Psoas muscle (tissue), 8 donors: ENCODE measurements around the gene HIP1. TPM values are rescaled to one million over a fixed set of nuclear protein-coding genes. Genes with fewer than 3 reads are reported as not detected.
"Not testable (repeated sequence)": the region's sequence is repeated elsewhere in the genome, so short reads cannot be mapped to it uniquely, and the experiment has no call there.

Experiments
- ATAC-seq, 4 donors: fragments of 200-7000 bp; cut with Tn5 transposase; one replicate each; pipeline ENCODE4 v1.9.1; 2020; ENCODE audit warnings: moderate library complexity in 3 of 4, mild to moderate bottlenecking in 2 of 4
- DNase-seq, 2 donors: peaks; one replicate each; pipeline ENCODE4 v3.0.0-alpha.2; 2020
- H3K27ac ChIP-seq: fragments of 200-600 bp; one replicate; pipeline ENCODE4 v1.8.0; 2022
- H3K27me3 ChIP-seq, 3 donors: fragments of 200-600 bp in 1 of 3; one replicate each; pipeline versions ENCODE4 v1.6.1 to v1.8.0; 2013 to 2022; ENCODE audit warnings: low read length in 2 of 3, mild to moderate bottlenecking in 2 of 3, moderate library complexity in 1 of 3; ENCODE audit not compliant: insufficient read depth in 3 of 3
- H3K36me3 ChIP-seq, 2 donors: fragments of 200-600 bp in 1 of 2; one replicate each; pipeline versions ENCODE4 v1.6.1 to v1.8.0; 2013 to 2022; ENCODE audit warnings: low read depth in 1 of 2, mild to moderate bottlenecking in 1 of 2, moderate library complexity in 1 of 2; ENCODE audit not compliant: insufficient read depth in 1 of 2
- H3K4me1 ChIP-seq: fragments of 200-600 bp; one replicate; pipeline ENCODE4 v1.8.0; 2022
- H3K4me3 ChIP-seq: fragments of 200-600 bp; one replicate; pipeline ENCODE4 v1.8.0; 2022; ENCODE audit warnings: mild to moderate bottlenecking
- H3K9me3 ChIP-seq: fragments of 200-600 bp; one replicate; pipeline ENCODE4 v1.8.0; 2022
- WGBS, 3 donors: extraction: QIAGEN DNeasy Blood & Tissue Kit; methylation state at CpG; one replicate each; pipeline versions ENCODE4 v1.1.6 to v1.1.7; 2013; 5-methylcytosine and 5-hydroxymethylcytosine counted together
- intact Hi-C, 2 donors: fragments of 100-400 bp; cut with DNase I; formaldehyde crosslinking; loops; one replicate each; pipeline versions ENCODE4 v1.11.0 to v1.14.2; 2022
- polyA plus RNA-seq, 3 donors: library from polyadenylated mRNA; stranded (reverse); fragments of 200-250 nt; gene quantifications; one replicate each; pipeline ENCODE4 v1.2.3, GENCODE V29; 2013
- total RNA-seq, 4 donors: library from RNA; stranded (reverse); fragmentation: NEBNext Ultra II Directional in 2 of 4; extraction: Animal tissue kit (Norgen Biotek cat#: 25700) in 2 of 4; gene quantifications; one replicate each; pipeline versions ENCODE4 v1.2.1 to v1.2.4, GENCODE V29; 2021 to 2023
- TF ChIP-seq, protein P1 (sequence below): fragments of 200-600 bp; IDR thresholded peaks from one replicate; pipeline ENCODE4 v1.8.0; 2022; ENCODE audit warnings: antibody characterized with exemption
- donor health status: healthy with polysubstance abuse.
- donor health status: DM: no; HTN: no; CAD: no; lungs with moderate emphysema.
- donor health status: Bipolar disorder and iron deficiency.
- donor health status: healthy.
- donor health status: DM: yes; HTN: yes; CAD: no.
- donor health status: DM: no; HTN: no; CAD: no.
- donor health status: DM: no; HTN: no; CAD: no.
- donor health status: DM: yes; HTN: yes; CAD: no.

Gene HIP1
- total and polyA plus RNA-seq, 7 donors, result 2.5 to 11.9 (median 5.4) TPM

DNA sequence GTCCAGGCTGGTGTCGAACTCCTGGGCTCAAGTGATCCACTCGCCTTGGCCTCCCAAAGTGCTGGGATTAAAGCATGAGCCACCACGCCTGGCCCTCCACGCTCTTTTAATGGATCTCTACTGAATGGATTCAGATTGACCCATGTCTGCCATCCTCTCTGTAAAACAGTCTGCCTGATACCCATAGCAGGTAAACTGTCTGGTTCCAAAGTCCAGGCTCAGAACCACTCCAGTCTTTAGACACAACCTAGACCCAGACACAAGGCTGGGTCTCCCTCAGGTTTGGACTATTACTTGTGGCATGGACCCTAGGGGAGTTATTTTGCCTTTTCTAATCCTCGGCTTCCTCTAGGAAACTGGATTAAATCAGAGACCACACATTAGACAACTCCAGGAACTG is 19.1 kb downstream of the HIP1 start:
- 94 to 97% (median 94%) methylated on average over 5 of the region's 5 CpGs for WGBS, 3 donors
- H3K27me3 ChIP-seq, result no peaks in the 10 kb centered on the region
- no peak overlapping the region for H3K27ac ChIP-seq
- ATAC-seq (no peak), DNase-seq (no peak)
- H3K4me1 ChIP-seq, result no peaks in the 10 kb centered on the region
- no peaks in the 10 kb centered on the region for H3K9me3 ChIP-seq
- intact Hi-C loops, result no loop called here
- H3K4me3 ChIP-seq, result no peak overlapping the region
- TF ChIP-seq, protein P1, sequence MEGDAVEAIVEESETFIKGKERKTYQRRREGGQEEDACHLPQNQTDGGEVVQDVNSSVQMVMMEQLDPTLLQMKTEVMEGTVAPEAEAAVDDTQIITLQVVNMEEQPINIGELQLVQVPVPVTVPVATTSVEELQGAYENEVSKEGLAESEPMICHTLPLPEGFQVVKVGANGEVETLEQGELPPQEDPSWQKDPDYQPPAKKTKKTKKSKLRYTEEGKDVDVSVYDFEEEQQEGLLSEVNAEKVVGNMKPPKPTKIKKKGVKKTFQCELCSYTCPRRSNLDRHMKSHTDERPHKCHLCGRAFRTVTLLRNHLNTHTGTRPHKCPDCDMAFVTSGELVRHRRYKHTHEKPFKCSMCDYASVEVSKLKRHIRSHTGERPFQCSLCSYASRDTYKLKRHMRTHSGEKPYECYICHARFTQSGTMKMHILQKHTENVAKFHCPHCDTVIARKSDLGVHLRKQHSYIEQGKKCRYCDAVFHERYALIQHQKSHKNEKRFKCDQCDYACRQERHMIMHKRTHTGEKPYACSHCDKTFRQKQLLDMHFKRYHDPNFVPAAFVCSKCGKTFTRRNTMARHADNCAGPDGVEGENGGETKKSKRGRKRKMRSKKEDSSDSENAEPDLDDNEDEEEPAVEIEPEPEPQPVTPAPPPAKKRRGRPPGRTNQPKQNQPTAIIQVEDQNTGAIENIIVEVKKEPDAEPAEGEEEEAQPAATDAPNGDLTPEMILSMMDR, result no peak
- no peaks in the 10 kb centered on the region for H3K36me3 ChIP-seq

DNA sequence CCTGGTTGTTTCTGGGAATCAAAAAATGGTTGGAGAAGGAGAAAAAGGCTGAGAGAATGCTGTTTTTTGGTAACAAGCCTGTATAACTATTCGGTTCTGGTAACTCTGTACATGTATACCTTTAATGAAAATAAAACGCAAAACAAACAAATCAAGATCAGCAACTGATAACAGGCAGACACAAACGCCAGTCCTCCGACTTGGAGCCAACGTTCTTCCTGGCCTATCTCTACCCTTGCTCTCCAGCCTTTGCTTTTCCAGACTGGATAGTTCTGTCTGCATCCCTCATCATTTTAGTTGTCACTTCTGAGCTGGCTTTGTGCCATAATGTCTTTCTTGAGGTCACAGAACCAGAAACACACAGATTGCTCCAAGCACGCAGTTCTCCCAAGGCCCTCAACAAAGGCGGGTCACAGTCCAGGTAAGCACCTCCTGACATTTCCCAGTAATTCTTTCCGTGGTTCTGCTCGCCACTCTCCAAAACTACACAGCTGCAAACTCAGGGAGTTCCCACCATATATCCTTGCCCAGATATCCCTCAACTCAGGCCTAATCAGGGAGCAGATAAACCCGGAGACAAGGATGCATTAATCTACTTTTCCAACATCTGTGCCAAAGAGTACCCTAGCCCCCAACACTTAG is 20.2 kb downstream of the HIP1 start:
- Histone ChIP-seq H3K36me3 (no peaks in the 10 kb centered on the region), H3K27ac (no peak overlapping the region), H3K4me1 (no peaks in the 10 kb centered on the region), H3K9me3 (no peaks in the 10 kb centered on the region), H3K4me3 (no peak overlapping the region), H3K27me3 (no peaks in the 10 kb centered on the region)
- DNase-seq (no peak), ATAC-seq (no peak)
- intact Hi-C loops, result no loop called here
- TF ChIP-seq, protein P1, result no peak
- WGBS, 3 donors, result 77 to 82% (median 77%) methylated on average over 10 of the region's 10 CpGs

DNA sequence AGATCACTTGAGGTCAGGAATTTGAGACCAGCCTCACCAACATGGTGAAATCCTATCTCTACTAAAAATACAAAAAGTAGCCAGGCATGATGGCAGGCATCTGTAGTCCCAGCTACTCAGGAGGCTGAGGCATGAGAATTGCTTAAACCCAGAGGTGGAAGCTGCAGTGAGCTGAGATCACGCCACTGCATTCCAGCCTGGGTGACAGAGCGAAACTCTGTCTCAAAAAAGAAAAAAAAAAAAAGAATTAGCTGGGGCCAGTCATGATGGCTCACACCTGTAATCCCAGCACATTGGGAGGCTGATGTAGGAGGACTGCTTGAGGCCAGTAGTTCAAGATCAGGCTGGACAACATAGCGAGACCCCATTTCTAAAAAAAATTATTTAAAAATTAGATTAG is 21.0 kb downstream of the HIP1 start:
- H3K27ac ChIP-seq, ATAC-seq, H3K27me3 ChIP-seq, H3K4me3 ChIP-seq, intact Hi-C loops, H3K36me3 ChIP-seq, H3K9me3 ChIP-seq, H3K4me1 ChIP-seq, DNase-seq: not testable (repeated sequence)
- WGBS, 3 donors, result 95 to 100% (median 95%) methylated on average over 3 of the region's 3 CpGs

DNA sequence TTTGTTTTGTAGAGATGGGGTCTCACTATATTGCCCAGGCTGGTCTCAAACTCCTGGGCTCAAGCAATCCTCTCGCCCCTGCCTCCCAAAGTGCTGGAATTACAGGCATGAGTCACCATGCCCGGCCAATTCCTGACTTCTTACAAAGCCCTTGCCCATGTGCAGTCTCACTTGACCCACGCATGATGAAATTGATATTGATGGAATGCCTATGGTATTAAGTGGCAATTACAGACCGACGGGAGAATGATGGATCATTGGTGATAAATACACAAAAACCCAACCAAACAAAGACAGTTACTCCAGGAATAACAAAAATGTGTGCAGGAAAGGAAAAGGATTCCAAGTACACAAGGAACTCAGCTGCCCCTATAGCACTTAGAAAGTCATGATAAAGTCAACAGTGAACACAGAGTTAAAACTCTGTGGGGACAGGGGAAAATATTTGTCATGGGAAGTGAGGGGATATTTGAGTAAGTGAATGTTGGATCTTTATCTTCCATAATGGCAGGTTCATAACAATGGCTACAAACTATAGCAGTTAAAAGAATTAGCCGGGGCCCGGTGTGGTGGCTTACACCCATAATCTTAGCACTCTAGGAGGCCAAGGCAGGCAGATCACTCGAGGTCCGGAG is 21.6 kb downstream of the HIP1 start:
- H3K27me3 ChIP-seq, result no peaks in the 10 kb centered on the region
- DNase-seq (no peak), ATAC-seq (no peak)
- H3K9me3 ChIP-seq, result no peaks in the 10 kb centered on the region
- WGBS, 3 donors, result 77 to 84% (median 82%) methylated on average over 9 of the region's 9 CpGs
- H3K36me3 ChIP-seq, result no peaks in the 10 kb centered on the region
- peaks cover 13% of the 10 kb centered on the region for H3K4me1 ChIP-seq
- TF ChIP-seq, protein P1, result no peak
- no peak overlapping the region for H3K27ac ChIP-seq
- intact Hi-C loops, result no loop called here
- H3K4me3 ChIP-seq, result no peak overlapping the region

DNA sequence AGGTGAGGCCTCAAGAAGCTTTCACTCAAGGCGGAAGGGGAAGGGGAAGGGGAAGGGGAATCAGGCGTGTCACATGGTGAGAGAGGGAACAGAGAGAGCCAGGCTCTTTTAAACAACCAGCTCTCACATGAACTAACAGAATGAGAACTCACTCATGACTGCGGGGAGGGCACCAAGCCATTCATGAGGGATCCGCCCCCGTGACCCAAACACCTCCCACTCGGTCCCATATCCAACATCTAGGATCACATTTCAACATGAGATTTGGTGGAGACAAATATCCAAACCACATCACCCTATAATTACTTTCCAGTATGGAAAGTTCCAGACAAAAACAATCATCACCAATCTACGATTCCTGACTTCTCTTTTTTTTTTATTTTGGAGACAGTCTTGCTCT is 22.9 kb downstream of the HIP1 start:
- TF ChIP-seq, protein P1, result no peak
- intact Hi-C loops, result no loop called here
- WGBS, 3 donors, result 79 to 81% (median 79%) methylated on average over 7 of the region's 7 CpGs

More for the DNA sequence above, 22.9 kb downstream of the HIP1 start:
- H3K4me1 ChIP-seq, result peaks cover 25% of the 10 kb centered on the region
- no peaks in the 10 kb centered on the region for H3K36me3 ChIP-seq
- H3K27ac ChIP-seq, result no peak overlapping the region
- H3K4me3 ChIP-seq, result no peak overlapping the region
- no peak for DNase-seq
- no peak for ATAC-seq
- no peaks in the 10 kb centered on the region for H3K27me3 ChIP-seq
- H3K9me3 ChIP-seq, result no peaks in the 10 kb centered on the region
